ENCODE results near the gene INF2. TPM values are rescaled to one million over a fixed set of nuclear protein-coding genes. Genes with fewer than 3 reads are reported as not detected.
"Not testable (repeated sequence)": the region's sequence is repeated elsewhere in the genome, so short reads cannot be mapped to it uniquely, and the experiment has no call there.

Gene INF2
- total RNA-seq, 1 experiment from 2014 or later = 113 TPM

GRCh38 chr14:104725772-104726548 is 36.5 kb downstream of the INF2 start:
- no peak for DNase-seq
- ChIA-PET POLR2A (ENCODE audit: unreplicated experiment) (no interaction called here), CTCF (interaction anchor here (0.6 kb wide), 1 partner anchor 420 kb away, joined by 3 read pairs; no protein-coding TSS in a partner anchor)
- Histone ChIP-seq H3K4me3 (no peak overlapping the region), H3K9me2 (ENCODE audit: insufficient read depth) (no peaks in the 10 kb centered on the region), H3F3A (ENCODE audit: insufficient read depth, low read depth) (peaks cover 6% of the 10 kb centered on the region; the same call in 1 of the 2 replicates), H3K36me3 (ENCODE audit: low read depth) (no peaks in the 10 kb centered on the region), H2AFZ (no peak overlapping the region), H3K27ac (no peak overlapping the region), H3K4me1 (replicated peaks; ENCODE audit: insufficient read depth) (peaks cover 6% of the 10 kb centered on the region; the same call in 1 of the 2 replicates), H3K9me3 (ENCODE audit: insufficient read depth, low read depth) (no peaks in the 10 kb centered on the region), H4K20me1 (ENCODE audit: insufficient read depth) (peaks cover 13% of the 10 kb centered on the region; the same call in 1 of the 2 replicates), H3K79me2 (ENCODE audit: low read depth) (no peaks in the 10 kb centered on the region), H3K27me3 (ENCODE audit: insufficient read depth, low read depth) (no peaks in the 10 kb centered on the region), H3K4me2 (no peak overlapping the region)
- TF ChIP-seq EZH2 (IDR thresholded peaks at IDR 0.05; ENCODE audit: low read depth) (no peak), CTCF (conservative IDR thresholded peaks at IDR 0.05) (no peak)
- no TSS peak for BruUV-seq (replicated peaks)
- intact Hi-C loops (cut with micrococcal nuclease; ENCODE audit: unreplicated experiment) = no loop called here

- TF ChIP-seq CTCF (conservative IDR thresholded peaks at IDR 0.05) (no peak), EZH2 (IDR thresholded peaks at IDR 0.05; ENCODE audit: low read depth) (no peak)
- H3K4me3 ChIP-seq = no peak overlapping the region
- peaks cover 6% of the 10 kb centered on the region; the same call in 1 of the 2 replicates for H3K4me1 ChIP-seq (replicated peaks; ENCODE audit: insufficient read depth)
- H4K20me1 ChIP-seq (ENCODE audit: insufficient read depth) = peaks cover 9% of the 10 kb centered on the region; the same call in 1 of the 2 replicates
- no peaks in the 10 kb centered on the region for H3K9me2 ChIP-seq (ENCODE audit: insufficient read depth)
- DNase-seq = no peak
- H3K4me2 ChIP-seq = no peak overlapping the region
- H2AFZ ChIP-seq = no peak overlapping the region
- H3F3A ChIP-seq (ENCODE audit: insufficient read depth, low read depth) = peaks cover 6% of the 10 kb centered on the region; the same call in 1 of the 2 replicates
- CTCF ChIA-PET = interaction anchor here (0.6 kb wide), 1 partner anchor 419 kb away, joined by 3 read pairs; no protein-coding TSS in a partner anchor
- no peaks in the 10 kb centered on the region for H3K79me2 ChIP-seq (ENCODE audit: low read depth)
- no TSS peak for BruUV-seq (replicated peaks)
- no peaks in the 10 kb centered on the region for H3K36me3 ChIP-seq (ENCODE audit: low read depth)
- no peaks in the 10 kb centered on the region for H3K9me3 ChIP-seq (ENCODE audit: insufficient read depth, low read depth)
- H3K27me3 ChIP-seq (ENCODE audit: insufficient read depth, low read depth) = no peaks in the 10 kb centered on the region
- intact Hi-C loops (cut with micrococcal nuclease; ENCODE audit: unreplicated experiment) = no loop called here
- no peak overlapping the region for H3K27ac ChIP-seq
- POLR2A ChIA-PET (ENCODE audit: unreplicated experiment) = no interaction called here
Observed at GRCh38 chr14:104726600-104727451, 37.4 kb downstream of the INF2 start.

GRCh38 chr14:104728631-104729030 is 39.2 kb downstream of the INF2 start:
- H3K9me2 ChIP-seq (ENCODE audit: insufficient read depth) = no peaks in the 10 kb centered on the region
- no peaks in the 10 kb centered on the region for H3F3A ChIP-seq (ENCODE audit: insufficient read depth, low read depth)
- no peaks in the 10 kb centered on the region for H3K79me2 ChIP-seq (ENCODE audit: low read depth)
- no peak for DNase-seq
- no peak overlapping the region for H2AFZ ChIP-seq
- CTCF ChIA-PET = interaction anchor here (0.7 kb wide), 1 partner anchor 45 kb away, joined by 3 read pairs; no protein-coding TSS in a partner anchor
- H3K4me3 ChIP-seq = no peak overlapping the region
- no peaks in the 10 kb centered on the region for H3K9me3 ChIP-seq (ENCODE audit: insufficient read depth, low read depth)
- intact Hi-C loops (cut with micrococcal nuclease; ENCODE audit: unreplicated experiment) = no loop called here
- no peak for TF ChIP-seq EZH2 (IDR thresholded peaks at IDR 0.05; ENCODE audit: low read depth)
- TF ChIP-seq CTCF (conservative IDR thresholded peaks at IDR 0.05) = no peak
- no peaks in the 10 kb centered on the region for H3K27me3 ChIP-seq (ENCODE audit: insufficient read depth, low read depth)
- H3K4me1 ChIP-seq (replicated peaks; ENCODE audit: insufficient read depth) = peaks cover 6% of the 10 kb centered on the region; the same call in 1 of the 2 replicates
- no peak overlapping the region for H3K4me2 ChIP-seq
- no peak overlapping the region for H3K27ac ChIP-seq
- H4K20me1 ChIP-seq (ENCODE audit: insufficient read depth) = 0 out of 2 replicates have a peak, but pooled peaks cover 2% of the 10 kb centered on the region
- BruUV-seq (replicated peaks) = no TSS peak
- H3K36me3 ChIP-seq (ENCODE audit: low read depth) = no peaks in the 10 kb centered on the region
- POLR2A ChIA-PET (ENCODE audit: unreplicated experiment) = no interaction called here

GRCh38 chr14:104729176-104729834 is 39.9 kb downstream of the INF2 start:
- H2AFZ ChIP-seq; H3K36me3 ChIP-seq (ENCODE audit: low read depth); DNase-seq; H3K4me1 ChIP-seq (replicated peaks; ENCODE audit: insufficient read depth); intact Hi-C loops (cut with micrococcal nuclease; ENCODE audit: unreplicated experiment); H3K27me3 ChIP-seq (ENCODE audit: insufficient read depth, low read depth); H3K4me2 ChIP-seq; H3K79me2 ChIP-seq (ENCODE audit: low read depth); H3K9me2 ChIP-seq (ENCODE audit: insufficient read depth); POLR2A ChIA-PET (ENCODE audit: unreplicated experiment); H4K20me1 ChIP-seq (ENCODE audit: insufficient read depth); BruUV-seq (replicated peaks); H3K27ac ChIP-seq; H3F3A ChIP-seq (ENCODE audit: insufficient read depth, low read depth); H3K4me3 ChIP-seq; H3K9me3 ChIP-seq (ENCODE audit: insufficient read depth, low read depth): not testable (repeated sequence)
- CTCF ChIA-PET = interaction anchor here (0.7 kb wide), 2 partner anchors 45 to 800 kb away, joined by 3 to 10 read pairs; no protein-coding TSS in a partner anchor

Measured in PC-9 (cell line).